Measurements from ENCODE around the gene NAV2. TPM values are rescaled to one million over a fixed set of nuclear protein-coding genes. Genes with fewer than 3 reads are reported as not detected.

NAV2 gene
- total and polyA plus RNA-seq, 7 donors = 1.2 to 62.6 (median 22.1) TPM

- 85 to 90% methylated on average over 6 of the region's 6 CpGs for WGBS, 2 donors
- no peak for DNase-seq
- H3K4me1 ChIP-seq = peaks cover 0 to 58% (median 53%) of the 10 kb centered on the region in 4 donors
- no peak for TF ChIP-seq POLR2A (IDR thresholded peaks at IDR 0.05)
- no peak for TF ChIP-seq CTCF (IDR thresholded peaks at IDR 0.05)
- no peak for TF ChIP-seq POLR2AphosphoS5 (IDR thresholded peaks at IDR 0.05)
- no peak for TF ChIP-seq EP300 (IDR thresholded peaks at IDR 0.05)
- no peaks in the 10 kb centered on the region for H3K36me3 ChIP-seq
- no peak overlapping the region for H3K4me3 ChIP-seq
- H3K27ac ChIP-seq = no peak overlapping the region
- intact Hi-C loops (cut with DNase I) = no loop called here
- no peaks in the 10 kb centered on the region for H3K27me3 ChIP-seq
- H3K9me3 ChIP-seq = no peaks in the 10 kb centered on the region
Measured at GRCh38 chr11:20023082-20023426, 310.4 kb downstream of the NAV2 start.

- H3K27ac ChIP-seq = peak overlapping the region in 1 of 4 donors; percentile 0
- DNase-seq = no peak
- no peaks in the 10 kb centered on the region for H3K27me3 ChIP-seq
- peaks cover 0 to 64% (median 53%) of the 10 kb centered on the region in 4 donors for H3K4me1 ChIP-seq
- TF ChIP-seq EP300 (IDR thresholded peaks at IDR 0.05) = no peak
- WGBS, 2 donors = 92 to 94% methylated on average over 6 of the region's 6 CpGs
- intact Hi-C loops (cut with DNase I) = no loop called here
- H3K36me3 ChIP-seq = no peaks in the 10 kb centered on the region
- H3K4me3 ChIP-seq = no peak overlapping the region
- no peaks in the 10 kb centered on the region for H3K9me3 ChIP-seq
Measured at GRCh38 chr11:20024172-20024935, 311.7 kb downstream of the NAV2 start.

GRCh38 chr11:20025332-20025840, 312.7 kb downstream of the NAV2 start:
- no peak for DNase-seq
- H3K9me3 ChIP-seq = no peaks in the 10 kb centered on the region
- peaks cover 0 to 72% (median 53%) of the 10 kb centered on the region in 4 donors for H3K4me1 ChIP-seq
- 87 to 89% methylated on average over 8 of the region's 8 CpGs for WGBS, 2 donors
- H3K27me3 ChIP-seq = no peaks in the 10 kb centered on the region
- intact Hi-C loops (cut with DNase I) = no loop called here
- no peaks in the 10 kb centered on the region for H3K36me3 ChIP-seq
- TF ChIP-seq EP300 (IDR thresholded peaks at IDR 0.05) (no peak), POLR2A (IDR thresholded peaks at IDR 0.05) (no peak), CTCF (IDR thresholded peaks at IDR 0.05) (no peak)
- peak overlapping the region in 2 of 4 donors; percentile 15 to 22 for H3K27ac ChIP-seq
- H3K4me3 ChIP-seq = no peak overlapping the region

- no peak for DNase-seq
- Histone ChIP-seq H3K36me3 (no peaks in the 10 kb centered on the region), H3K4me1 (peaks cover 0 to 76% (median 57%) of the 10 kb centered on the region in 4 donors), H3K27ac (peak overlapping the region in 2 of 4 donors; percentile 6 to 8), H3K27me3 (no peaks in the 10 kb centered on the region), H3K4me3 (no peak overlapping the region), H3K9me3 (no peaks in the 10 kb centered on the region)
- intact Hi-C loops (cut with DNase I) = no loop called here
- TF ChIP-seq EP300 (IDR thresholded peaks at IDR 0.05) (no peak), POLR2AphosphoS5 (IDR thresholded peaks at IDR 0.05) (no peak), CTCF (IDR thresholded peaks at IDR 0.05) (no peak), POLR2A (IDR thresholded peaks at IDR 0.05) (no peak)
- 41 to 67% methylated on average over 15 of the region's 15 CpGs for WGBS, 2 donors
Measured at GRCh38 chr11:20026629-20027555, 314.3 kb downstream of the NAV2 start.

GRCh38 chr11:20027556-20028013, 314.9 kb downstream of the NAV2 start:
- TF ChIP-seq POLR2AphosphoS5 (IDR thresholded peaks at IDR 0.05) = no peak
- Histone ChIP-seq H3K36me3 (no peaks in the 10 kb centered on the region), H3K27ac (peak overlapping the region in 2 of 4 donors; percentile 6 to 8)

More at GRCh38 chr11:20027556-20028013, 314.9 kb downstream of the NAV2 start:
- H3K27me3 ChIP-seq = no peaks in the 10 kb centered on the region
- intact Hi-C loops (cut with DNase I) = no loop called here
- no peak overlapping the region for H3K4me3 ChIP-seq
- H3K9me3 ChIP-seq = no peaks in the 10 kb centered on the region
- 14 to 51% methylated on average over 4 of the region's 4 CpGs for WGBS, 2 donors
- DNase-seq = no peak
- peaks cover 0 to 76% (median 55%) of the 10 kb centered on the region in 4 donors for H3K4me1 ChIP-seq
